K562 (cell line): ENCODE data around the gene SPINK8. TPM values are rescaled to one million over a fixed set of nuclear protein-coding genes. Genes with fewer than 3 reads are reported as not detected.

Experiments
- ATF1 ChIP-seq, 2 experiments: fragments of 450-650 bp in 1 of 2; IDR thresholded peaks; 2 replicates each; pipeline ENCODE4 v1.6.1; 2016; ENCODE audit warnings: missing compliant biosample characterization in 1 of 2, missing genetic modification characterization in 1 of 2
- CBFB ChIP-seq: sonication (generic); formaldehyde crosslinking; IDR thresholded peaks from 2 replicates; pipeline ENCODE4 v1.4.0; 2020; ENCODE audit warnings: mild to moderate bottlenecking, missing genetic modification reagents
- CREB5 ChIP-seq: fragments of 250-450 bp; sonication (Bioruptor Pico); IDR thresholded peaks from 2 replicates; pipeline ENCODE4 v1.5.0; 2020; ENCODE audit warnings: mild to moderate bottlenecking
- E2F3 ChIP-seq: fragments of 250-450 bp; sonication (Bioruptor Pico); IDR thresholded peaks from 2 replicates; pipeline ENCODE4 v1.4.0; 2020; ENCODE audit warnings: mild to moderate bottlenecking
- ESRRA ChIP-seq: fragments of 450-650 bp; IDR thresholded peaks from 2 replicates; pipeline ENCODE4 v1.6.1; 2014; ENCODE audit warnings: low read depth, mild to moderate bottlenecking, moderate library complexity, borderline replicate concordance
- ETS1 ChIP-seq: conservative IDR thresholded peaks from 2 replicates; pipeline ENCODE4 v1.6.1; 2011; ENCODE audit warnings: low read depth, mild to moderate bottlenecking, low read length; ENCODE audit not compliant: control insufficient read depth
- GMEB1 ChIP-seq: fragments of 250-450 bp; sonication (Bioruptor Pico); IDR thresholded peaks from 2 replicates; pipeline ENCODE4 v1.4.0; 2020; ENCODE audit warnings: mild to moderate bottlenecking
- KDM4B ChIP-seq, 2 experiments: fragments of 450-650 bp in 1 of 2; sonication (generic) in 1 of 2; IDR thresholded peaks; 2 replicates each; pipeline ENCODE4 v1.6.1; 2016 to 2017; ENCODE audit warnings: borderline replicate concordance in 2 of 2, antibody characterized with exemption in 1 of 2, low read depth in 1 of 2, mild to moderate bottlenecking in 1 of 2
- MTA3 ChIP-seq: fragments of 450-650 bp; formaldehyde crosslinking; IDR thresholded peaks from 2 replicates; pipeline ENCODE4 v1.6.1; 2017; ENCODE audit warnings: mild to moderate bottlenecking, borderline replicate concordance
- NONO ChIP-seq, 2 experiments: fragments of 200-400 bp in 1 of 2; fragments of 450-650 bp in 1 of 2; formaldehyde crosslinking in 1 of 2; IDR thresholded peaks; 2 replicates each; pipeline ENCODE4 v1.6.1; 2017; ENCODE audit warnings: low read depth in 2 of 2, mild to moderate bottlenecking in 2 of 2, moderate library complexity in 2 of 2, low read length in 1 of 2
- PHB ChIP-seq: fragments of 250-450 bp; sonication (Bioruptor Pico); IDR thresholded peaks from 2 replicates; pipeline ENCODE4 v1.5.0; 2021
- POLR2A ChIP-seq: fragments of 450-650 bp; conservative IDR thresholded peaks from 2 replicates; pipeline ENCODE4 v1.6.1; 2016
- POLR2G ChIP-seq: fragments of 200-400 bp; formaldehyde crosslinking; IDR thresholded peaks from 2 replicates; pipeline ENCODE4 v1.6.1; 2017; ENCODE audit warnings: low read depth, mild to moderate bottlenecking, antibody characterized with exemption, low read length, moderate library complexity
- RB1 ChIP-seq: fragments of 450-650 bp; IDR thresholded peaks from 2 replicates; pipeline ENCODE4 v1.6.1; 2017; ENCODE audit warnings: low read depth, mild to moderate bottlenecking
- SAFB ChIP-seq: fragments of 200-400 bp; formaldehyde crosslinking; IDR thresholded peaks from 2 replicates; pipeline ENCODE4 v1.6.1; 2017; ENCODE audit warnings: low read depth, low read length, borderline replicate concordance
- SIRT6 ChIP-seq: IDR thresholded peaks from one replicate; pipeline ENCODE4 v1.6.1; 2012; ENCODE audit warnings: low read depth, mild to moderate bottlenecking, control low read depth, inconsistent platforms, low read length, moderate library complexity
- WHSC1 ChIP-seq: IDR thresholded peaks from one replicate; pipeline ENCODE4 v1.6.1; 2012; ENCODE audit warnings: low read length, control low read depth, inconsistent platforms
- ZBTB49 ChIP-seq: sonication (generic); formaldehyde crosslinking; IDR thresholded peaks from 2 replicates; pipeline ENCODE4 v1.8.0; 2022; ENCODE audit warnings: missing genetic modification reagents, mild to moderate bottlenecking, borderline replicate concordance
- ZNF316 ChIP-seq: fragments of 450-650 bp; IDR thresholded peaks from 2 replicates; pipeline ENCODE4 v1.6.1; 2016
- ZNF444 ChIP-seq: fragments of 250-450 bp; sonication (Bioruptor Pico); IDR thresholded peaks from 2 replicates; pipeline ENCODE4 v1.4.0; 2020; ENCODE audit warnings: mild to moderate bottlenecking, moderate library complexity
- polyA plus RNA-seq, 8 experiments: library from polyadenylated mRNA; depleted of rRNA in 4 of 8; stranded (reverse) in 5 of 8; unstranded in 3 of 8; fragments of >200 nt; fragmentation: Nextera tagmentation in 2 of 8; fragmentation: Illumina TruSeq in 1 of 8; extraction: Ambion mirVana in 2 of 8; extraction: Trizol in 1 of 8; gene quantifications; 2 replicates each; pipeline versions ENCODE4 v1.2.1 to v1.2.3, GENCODE V29; 2011 to 2014; ENCODE audit warnings: inconsistent platforms in 1 of 8, missing spikeins in 1 of 8
- total RNA-seq, 7 experiments: library from RNA; depleted of rRNA in 6 of 7; stranded (reverse); fragments of >200 nt in 6 of 7; fragmentation: Illumina TruSeq in 2 of 7; extraction: Trizol in 2 of 7; gene quantifications; 2 replicates each; pipeline versions ENCODE4 v1.2.1 to v1.2.3, GENCODE V29; 2011 to 2021; ENCODE audit warnings: low replicate concordance in 1 of 7

The SPINK8 gene
- total and polyA plus RNA-seq, 9 of the 15 experiments (the other 6 are each of a cell fraction or from before 2014, with no cell fraction given): not detected

- TF ChIP-seq GMEB1 (CRISPR knock-in tag): peak; percentile 72
- no peak for TF ChIP-seq ZNF444
- peak; percentile 41; the same call in 1 of the 2 replicates for TF ChIP-seq MTA3
- no peak for TF ChIP-seq CBFB
- TF ChIP-seq E2F3 (CRISPR knock-in tag): peak; percentile 66
- TF ChIP-seq SIRT6: no peak
- no peak; the same call in 1 of the 2 replicates for TF ChIP-seq SAFB
- TF ChIP-seq ATF1 (CRISPR knock-in tag; IDR thresholded peaks at IDR 0.05): peak; percentile 38; the same call in 1 of the 2 replicates
- peak; percentile 91 for TF ChIP-seq ATF1 (tag; IDR thresholded peaks at IDR 0.05)
- TF ChIP-seq KDM4B (IDR thresholded peaks at IDR 0.05; ENCODE audit: borderline replicate concordance in 2 of 2, low read depth in 1 of 2): no peak
- TF ChIP-seq WHSC1: no peak
- peak in 1 of 2 experiments; percentile 44; a peak in 1 of 4 replicates for TF ChIP-seq NONO (IDR thresholded peaks at IDR 0.05; ENCODE audit: low read depth in 2 of 2, low read length in 1 of 2)
- 0 out of 2 replicates have a peak, but pooled peaks have one; percentile 28 for TF ChIP-seq ETS1
- peak; percentile 96 for TF ChIP-seq POLR2G
- TF ChIP-seq PHB: no peak
- peak; percentile 87 for TF ChIP-seq POLR2A
- TF ChIP-seq ZNF316: no peak
- peak; percentile 64; the same call in 1 of the 2 replicates for TF ChIP-seq ZBTB49
- no peak for TF ChIP-seq CREB5 (CRISPR knock-in tag)
- TF ChIP-seq ESRRA: peak; percentile 68; the same call in 1 of the 2 replicates
- TF ChIP-seq RB1: peak; percentile 38; the same call in 1 of the 2 replicates
These were observed 32.3 kb downstream of the SPINK8 start, which contains the start of gene NME6 (continued) for GRCh38 chr3:48301020-48301799.
